ENCODE data around the gene GNPNAT1. TPM values are rescaled to one million over a fixed set of nuclear protein-coding genes. Genes with fewer than 3 reads are reported as not detected.
A peak's percentile ranks its signal among the peaks of the same experiment; 100 is the strongest.

Gene GNPNAT1
- total RNA-seq, 1 experiment from 2014 or later: 33.7 TPM

DNA sequence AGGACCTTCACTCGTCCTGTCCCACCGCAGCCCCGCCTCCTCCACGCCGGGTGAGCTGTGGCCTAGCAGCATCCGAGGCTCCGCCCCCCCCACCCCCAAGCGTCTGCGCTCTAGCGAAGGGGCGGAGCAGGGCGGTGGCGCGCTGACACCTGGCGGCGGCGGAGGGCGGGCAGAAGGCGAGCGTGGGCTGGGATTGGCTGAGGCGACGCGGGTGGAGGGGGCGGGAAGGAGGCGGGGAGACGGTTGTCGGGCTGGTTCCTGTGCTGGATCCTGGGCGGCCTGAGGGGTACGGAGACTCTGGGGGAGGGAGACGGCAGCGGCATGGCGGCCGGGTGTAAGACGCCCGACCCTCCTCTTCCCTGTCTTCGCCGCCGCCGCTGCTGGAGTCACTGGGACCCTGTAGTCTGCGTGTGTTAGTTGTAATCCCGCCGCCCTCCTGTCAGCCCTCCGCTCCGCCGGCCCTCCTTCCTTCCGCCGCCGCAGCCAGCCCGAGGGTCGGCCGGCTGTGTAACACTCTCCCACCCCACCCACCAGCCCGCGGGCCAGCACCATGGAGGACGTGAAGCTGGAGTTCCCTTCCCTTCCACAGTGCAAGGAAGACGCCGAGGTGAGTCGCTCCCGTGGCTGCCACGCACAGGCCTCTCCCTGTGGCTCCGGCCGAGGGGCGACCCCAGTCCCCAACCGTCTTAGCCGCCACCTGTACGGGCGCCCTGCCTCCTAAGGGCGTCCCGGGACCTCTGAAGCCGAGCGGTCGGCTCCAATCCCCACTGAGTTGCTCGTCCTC is 61.3 kb downstream of the GNPNAT1 start, which contains the start of gene STYX:
Gene STYX, plus strand, starts transcription at position 242 of the 784 bp plus-strand sequence. Its CDS starts 309 bp downstream, at position 551.
- TSS peak; percentile 51 for BruUV-seq (replicated peaks)
- DNase-seq (ENCODE audit: low read depth, low spot score): peak; percentile 95
- Histone ChIP-seq H4K20me1 (ENCODE audit: insufficient read depth) (peaks cover 11% of the 10 kb centered on the region; the same call in 1 of the 2 replicates), H3K27me3 (ENCODE audit: insufficient read depth, low read length) (no peaks in the 10 kb centered on the region), H3K4me1 (ENCODE audit: control insufficient read depth in 1 of 2, insufficient read depth in 2 of 2, low read length in 2 of 2) (peaks cover 6 to 14% of the 10 kb centered on the region in 2 experiments), H3K4me3 (replicated peaks in 1 of 2; ENCODE audit: low read depth in 1 of 2, low read length in 2 of 2) (peak within 1 kb of the TSS; percentile 96), H3K79me2 (ENCODE audit: insufficient read depth, low read length) (peaks cover 27% of the 10 kb centered on the region), H2AFZ (ENCODE audit: low read depth, low read length, poor library complexity, severe bottlenecking) (peak within 1 kb of the TSS; percentile 53), H3K9ac (ENCODE audit: low read length) (peak within 1 kb of the TSS; percentile 95), H3K9me3 (ENCODE audit: control insufficient read depth in 1 of 2, insufficient read depth in 1 of 2, low read depth in 1 of 2, low read length in 2 of 2) (no peaks in the 10 kb centered on the region), H3K27ac (ENCODE audit: low read depth, low read length) (peak within 1 kb of the TSS; percentile 73), H3K4me2 (ENCODE audit: low read length) (peak within 1 kb of the TSS; percentile 79), H3K9me2 (ENCODE audit: insufficient read depth) (no peaks in the 10 kb centered on the region), H3K36me3 (ENCODE audit: control insufficient read depth in 1 of 2, insufficient read depth in 2 of 2, low read length in 2 of 2) (peaks cover 14 to 22% of the 10 kb centered on the region in 2 experiments; a peak in 2 of 4 replicates)
- intact Hi-C loops (cut with micrococcal nuclease): no loop called here
- CTCF ChIA-PET: interaction anchor here (0.7 to 1.1 kb wide), 2 partner anchors 12 to 231 kb away, joined by 4 read pairs; no protein-coding TSS in a partner anchor
- RAD21 ChIA-PET (ENCODE audit: low non-redundant PET in 1 of 2, low total read pairs in 2 of 2, uncharacterized antibody in 2 of 2, unreplicated experiment in 2 of 2): interaction anchor here in 1 of 2 experiments (0.7 kb wide), 1 partner anchor 177 kb away, joined by 7 read pairs; the partner anchor contains the start of gene GPR137C
- TF ChIP-seq ZFX (IDR thresholded peaks at IDR 0.05) (peak; percentile 72; the same call in 1 of the 2 replicates), POLR2A (IDR thresholded peaks at IDR 0.05; ENCODE audit: borderline replicate concordance, extremely low read depth, insufficient read depth, insufficient read length) (peak; percentile 41), POLR2AphosphoS5 (IDR thresholded peaks at IDR 0.05; ENCODE audit: low read depth, low read length) (peak; percentile 91), EGR1 (IDR thresholded peaks at IDR 0.05; ENCODE audit: low read depth) (peak; percentile 84), YY1 (IDR thresholded peaks at IDR 0.05; ENCODE audit: extremely low read depth, insufficient replicate concordance, low read depth, low read length) (peak; percentile 77), SP1 (IDR thresholded peaks at IDR 0.05; ENCODE audit: low read depth) (peak; percentile 89), EZH2 (IDR thresholded peaks at IDR 0.05) (no peak), RAD21 (IDR thresholded peaks at IDR 0.05; ENCODE audit: low read depth) (no peak), SIN3A (IDR thresholded peaks at IDR 0.05; ENCODE audit: low read depth) (peak; percentile 78; the same call in 1 of the 2 replicates)
- TF ChIP-seq, protein P1, sequence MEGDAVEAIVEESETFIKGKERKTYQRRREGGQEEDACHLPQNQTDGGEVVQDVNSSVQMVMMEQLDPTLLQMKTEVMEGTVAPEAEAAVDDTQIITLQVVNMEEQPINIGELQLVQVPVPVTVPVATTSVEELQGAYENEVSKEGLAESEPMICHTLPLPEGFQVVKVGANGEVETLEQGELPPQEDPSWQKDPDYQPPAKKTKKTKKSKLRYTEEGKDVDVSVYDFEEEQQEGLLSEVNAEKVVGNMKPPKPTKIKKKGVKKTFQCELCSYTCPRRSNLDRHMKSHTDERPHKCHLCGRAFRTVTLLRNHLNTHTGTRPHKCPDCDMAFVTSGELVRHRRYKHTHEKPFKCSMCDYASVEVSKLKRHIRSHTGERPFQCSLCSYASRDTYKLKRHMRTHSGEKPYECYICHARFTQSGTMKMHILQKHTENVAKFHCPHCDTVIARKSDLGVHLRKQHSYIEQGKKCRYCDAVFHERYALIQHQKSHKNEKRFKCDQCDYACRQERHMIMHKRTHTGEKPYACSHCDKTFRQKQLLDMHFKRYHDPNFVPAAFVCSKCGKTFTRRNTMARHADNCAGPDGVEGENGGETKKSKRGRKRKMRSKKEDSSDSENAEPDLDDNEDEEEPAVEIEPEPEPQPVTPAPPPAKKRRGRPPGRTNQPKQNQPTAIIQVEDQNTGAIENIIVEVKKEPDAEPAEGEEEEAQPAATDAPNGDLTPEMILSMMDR (IDR thresholded peaks at IDR 0.05 in 2 of 3, conservative IDR thresholded peaks at IDR 0.05 in 1 of 3; ENCODE audit: borderline replicate concordance in 1 of 3, insufficient read depth in 1 of 3, low read depth in 2 of 3, low read length in 2 of 3): no peak
- TF ChIP-seq, protein P2, sequence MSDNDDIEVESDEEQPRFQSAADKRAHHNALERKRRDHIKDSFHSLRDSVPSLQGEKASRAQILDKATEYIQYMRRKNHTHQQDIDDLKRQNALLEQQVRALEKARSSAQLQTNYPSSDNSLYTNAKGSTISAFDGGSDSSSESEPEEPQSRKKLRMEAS (IDR thresholded peaks at IDR 0.05): peak; percentile 46
- POLR2A ChIA-PET: interaction anchor here (0.5 to 1.1 kb wide), 4 partner anchors 10 to 25 kb away, joined by 3 to 6 read pairs (median 3); no protein-coding TSS in a partner anchor
- ATAC-seq: peak; percentile 97

Data from HCT116 (cell line).